Breast epithelium (tissue), 3 donors: ENCODE results near the gene PLCH2.

Source experiments
- CTCF ChIP-seq, 3 donors: fragments of 450-650 bp; IDR thresholded peaks; one replicate each; pipeline ENCODE4 v1.5.1; 2016 to 2017; ENCODE audit warnings: antibody characterized with exemption in 3 of 3, mild to moderate bottlenecking in 3 of 3, moderate library complexity in 3 of 3
- POLR2A ChIP-seq: fragments of 450-650 bp; IDR thresholded peaks from one replicate; pipeline ENCODE4 v1.6.1; 2016; ENCODE audit warnings: antibody characterized with exemption, mild to moderate bottlenecking, moderate library complexity
- POLR2AphosphoS5 ChIP-seq, 3 donors: sonication (generic); formaldehyde crosslinking; IDR thresholded peaks; one replicate each; pipeline ENCODE4 v1.6.1; 2017; ENCODE audit warnings: antibody characterized with exemption in 3 of 3

- TF ChIP-seq CTCF (IDR thresholded peaks at IDR 0.05) (no peak), POLR2A (no peak), POLR2AphosphoS5 (IDR thresholded peaks at IDR 0.05) (no peak)
Measured at GRCh38 chr1:2552189-2552588, 76.1 kb downstream of the PLCH2 start.
